ENCODE data around the gene ANKRD61.
"Not testable (repeated sequence)": the region's sequence is repeated elsewhere in the genome, so short reads cannot be mapped to it uniquely, and the experiment has no call there.

The ANKRD61 gene

GRCh38 chr7:6032167-6032566 is 991 bp downstream of the ANKRD61 start:
- DNase-seq = no peak

GRCh38 chr7:6032641-6033040 is 1.5 kb downstream of the ANKRD61 start:
- DNase-seq = no peak

GRCh38 chr7:6035165-6035564 is 4.0 kb downstream of the ANKRD61 start:
- DNase-seq = no peak

GRCh38 chr7:6035686-6036085 is 4.5 kb downstream of the ANKRD61 start:
- DNase-seq = no peak

- DNase-seq = no peak
Observed at GRCh38 chr7:6049780-6050179, 18.6 kb downstream of the ANKRD61 start.

DNA sequence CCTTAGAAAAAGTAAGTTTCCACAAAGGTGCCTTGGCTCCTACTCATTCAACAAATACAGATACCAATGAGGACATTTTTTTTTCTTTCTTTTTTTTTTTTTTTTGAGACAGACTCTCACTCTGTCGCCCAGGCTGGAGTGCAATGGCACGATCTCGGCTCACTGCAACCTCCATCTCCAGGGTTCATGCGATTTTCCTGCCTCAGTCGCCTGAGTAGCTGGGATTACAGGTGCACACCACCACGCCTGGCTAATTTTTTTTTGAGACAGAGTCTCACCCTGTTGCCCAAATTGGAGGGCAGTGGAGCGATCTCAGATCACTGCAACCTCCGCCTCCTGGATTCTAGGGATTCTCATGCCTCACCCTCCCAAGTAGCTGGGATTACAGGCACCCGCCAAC is 20.0 kb downstream of the ANKRD61 start:
- DNase-seq = not testable (repeated sequence)

GRCh38 chr7:6056616-6057015 is 25.4 kb downstream of the ANKRD61 start:
- no peak for DNase-seq

DNA sequence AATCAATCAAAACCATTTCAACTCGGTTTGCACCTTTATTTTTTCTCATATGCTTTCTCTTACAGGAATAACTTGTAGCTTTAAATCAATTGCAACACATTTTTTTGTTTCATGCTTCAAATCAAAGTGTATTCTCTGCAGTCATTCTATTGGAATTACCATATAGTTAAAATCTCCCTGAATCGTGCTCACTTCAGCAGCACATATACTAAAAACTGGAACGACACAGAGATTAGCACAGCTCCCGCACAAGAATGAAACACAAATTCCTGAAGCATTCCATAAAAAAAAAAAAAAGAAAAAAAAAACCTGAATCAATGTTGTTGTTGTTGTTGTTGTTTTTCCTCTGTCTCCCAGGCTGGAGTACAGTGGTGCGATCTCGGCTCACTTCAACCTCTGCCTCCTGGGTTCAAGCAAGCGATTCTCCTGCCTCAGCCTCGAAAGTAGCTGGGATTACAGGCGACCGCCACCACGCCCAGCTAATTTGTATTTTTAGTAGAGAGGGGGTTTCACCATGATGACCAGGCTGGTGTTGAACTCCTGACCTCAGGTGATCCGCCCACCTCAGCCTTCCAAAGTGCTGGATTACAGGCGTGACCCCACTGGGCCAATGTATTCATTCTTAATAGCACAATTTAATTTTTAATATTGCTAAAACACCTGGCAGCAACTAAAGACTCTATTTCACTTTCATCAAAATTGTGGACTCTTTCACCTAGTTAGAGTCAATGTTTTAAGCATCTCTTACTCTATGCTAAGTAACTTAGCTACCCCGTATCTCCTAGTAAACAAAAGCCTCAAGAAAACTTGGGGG is 26.3 kb downstream of the ANKRD61 start:
- DNase-seq = no peak

DNA sequence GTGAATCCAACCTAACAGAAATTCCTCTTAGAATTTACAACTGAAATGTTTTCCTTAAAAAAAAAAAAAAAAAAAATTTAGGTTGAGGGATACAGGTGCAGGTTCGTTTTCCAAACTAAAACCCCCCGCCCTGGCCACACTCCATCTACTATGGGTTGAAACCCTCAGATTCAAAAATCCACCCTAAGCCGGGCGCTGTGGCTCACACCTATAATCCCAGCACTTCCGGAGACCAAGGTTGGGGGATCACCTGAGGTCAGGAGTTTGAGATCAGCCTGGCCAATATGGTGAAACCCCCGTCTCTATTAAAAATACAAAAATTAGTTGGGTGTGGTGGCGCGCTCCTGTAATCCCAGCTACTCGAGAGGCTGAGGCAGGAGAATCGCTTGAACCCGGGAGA is 28.8 kb downstream of the ANKRD61 start:
- not testable (repeated sequence) for DNase-seq

DNA sequence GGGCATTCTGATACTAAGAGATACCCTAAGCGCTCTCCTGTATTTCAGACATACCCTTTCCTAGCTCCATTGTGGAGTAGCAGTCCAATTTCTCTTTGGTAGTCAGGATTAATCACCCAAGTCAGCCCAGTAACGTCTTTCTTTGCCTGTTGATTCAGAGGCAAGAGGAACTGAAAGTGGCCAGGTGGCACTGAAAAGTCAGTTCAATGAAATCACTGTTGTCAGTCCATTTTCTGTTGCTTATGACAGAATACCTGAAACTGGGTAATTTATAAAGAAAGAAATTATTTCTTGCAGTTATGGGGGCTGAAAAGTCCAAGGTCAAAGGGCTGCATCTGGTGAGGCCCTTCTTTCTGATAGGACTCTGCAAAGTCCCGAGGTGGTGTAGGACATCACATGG is 40.2 kb downstream of the ANKRD61 start:
- DNase-seq = no peak

DNA sequence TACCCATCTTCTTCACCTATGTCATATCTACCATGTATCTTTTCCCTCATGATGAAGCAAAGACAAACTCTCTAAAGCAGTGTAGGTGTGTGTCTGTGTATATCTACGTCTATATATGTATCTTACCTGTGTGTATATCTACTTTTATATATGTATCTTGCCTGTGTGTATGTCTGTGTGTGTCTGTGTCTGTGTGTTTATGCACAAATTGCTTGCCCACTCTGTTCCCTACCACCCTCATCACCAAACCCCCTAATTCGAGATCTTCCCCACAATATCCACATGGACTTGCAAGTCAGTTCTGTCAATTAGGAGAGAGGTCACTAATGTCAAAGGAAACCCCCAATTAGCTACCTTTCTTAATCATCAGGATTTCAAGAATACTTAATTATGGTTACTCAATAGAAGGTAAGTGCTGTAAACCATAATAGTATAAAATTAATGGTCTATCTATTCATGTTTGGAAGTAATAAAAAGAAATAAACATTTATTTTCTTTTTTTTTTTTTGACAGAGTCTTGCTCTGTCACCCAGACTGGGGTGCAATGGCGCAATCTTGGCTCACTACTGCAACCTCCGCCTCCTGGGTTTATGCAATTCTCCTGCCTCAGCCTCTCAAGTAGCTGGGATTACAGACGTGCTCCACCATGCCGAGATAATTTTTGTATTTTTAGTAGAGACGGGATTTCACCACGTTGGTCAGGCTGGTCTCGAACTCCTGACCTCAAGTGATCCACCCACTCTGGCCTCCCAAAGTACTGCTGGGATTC is 43.6 kb downstream of the ANKRD61 start:
- no peak for DNase-seq

DNA sequence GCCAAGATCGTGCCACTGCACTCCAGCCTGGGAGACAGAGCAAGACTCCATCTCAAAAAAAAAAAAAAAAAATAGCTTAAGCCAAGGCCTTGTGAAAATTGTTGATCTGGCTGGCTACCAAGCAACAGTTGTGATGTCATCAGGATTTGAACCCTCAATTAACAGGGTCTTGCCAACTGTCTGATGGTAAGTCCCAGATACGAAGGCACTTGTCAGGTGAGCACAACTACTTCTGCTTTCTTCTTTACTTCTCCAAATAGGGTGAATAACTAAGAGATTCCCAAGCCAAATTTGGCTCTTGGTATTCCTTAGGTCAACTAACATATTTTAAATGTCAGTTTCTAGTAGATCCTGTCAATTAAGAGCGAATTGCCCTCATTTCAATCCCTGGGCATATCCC is 47.4 kb downstream of the ANKRD61 start:
- DNase-seq = no peak

GRCh38 chr7:6083047-6083446 is 51.9 kb downstream of the ANKRD61 start:
- not testable (repeated sequence) for DNase-seq
